Mucosa of gallbladder (tissue), 1 donor: Measurements from ENCODE around the gene HNRNPR. TPM values are rescaled to one million over a fixed set of nuclear protein-coding genes. Genes with fewer than 3 reads are reported as not detected.
"Not testable (repeated sequence)": the region's sequence is repeated elsewhere in the genome, so short reads cannot be mapped to it uniquely, and the experiment has no call there.

Source experiments
- DNase-seq: peaks from one replicate; pipeline ENCODE4 v3.0.0-alpha.2; 2020; ENCODE audit warnings: low spot score
- total RNA-seq: library from RNA; stranded (reverse); gene quantifications from one replicate; pipeline ENCODE4 v1.2.1, GENCODE V29; 2021
- donor health status: DM: no; HTN: no; CAD: no.

HNRNPR gene
- total RNA-seq, 1 donor from 2014 or later = 83.3 TPM

DNA sequence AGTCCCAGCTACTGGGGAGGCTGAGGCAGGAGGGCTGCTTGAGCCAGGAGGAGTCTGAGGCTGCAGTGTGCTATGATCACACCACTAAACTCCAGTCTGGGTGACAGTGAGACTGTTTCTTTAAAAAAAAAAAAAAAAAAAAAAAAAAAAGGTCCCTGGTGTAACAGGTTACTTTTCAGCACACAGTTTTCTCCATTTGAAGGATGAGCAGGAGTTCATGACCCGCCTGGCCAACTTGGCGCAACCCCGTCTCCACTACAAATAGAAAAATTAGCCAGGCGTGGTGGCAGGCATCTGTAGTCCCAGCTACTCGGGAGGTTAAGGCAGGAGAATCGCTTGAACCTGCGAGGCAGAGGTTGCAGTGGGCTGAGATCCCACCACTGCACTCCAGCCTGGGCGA, 12.4 kb downstream of the HNRNPR start:
- no peak for DNase-seq

- DNase-seq = no peak
Observed at GRCh38 chr1:23330846-23331245, 13.2 kb downstream of the HNRNPR start.

GRCh38 chr1:23325393-23325792, 18.7 kb downstream of the HNRNPR start:
- no peak for DNase-seq

- no peak for DNase-seq
Observed at GRCh38 chr1:23322770-23323169, 21.3 kb downstream of the HNRNPR start.

- DNase-seq = not testable (repeated sequence)
Observed at GRCh38 chr1:23310280-23310679, 33.8 kb downstream of the HNRNPR start.

DNA sequence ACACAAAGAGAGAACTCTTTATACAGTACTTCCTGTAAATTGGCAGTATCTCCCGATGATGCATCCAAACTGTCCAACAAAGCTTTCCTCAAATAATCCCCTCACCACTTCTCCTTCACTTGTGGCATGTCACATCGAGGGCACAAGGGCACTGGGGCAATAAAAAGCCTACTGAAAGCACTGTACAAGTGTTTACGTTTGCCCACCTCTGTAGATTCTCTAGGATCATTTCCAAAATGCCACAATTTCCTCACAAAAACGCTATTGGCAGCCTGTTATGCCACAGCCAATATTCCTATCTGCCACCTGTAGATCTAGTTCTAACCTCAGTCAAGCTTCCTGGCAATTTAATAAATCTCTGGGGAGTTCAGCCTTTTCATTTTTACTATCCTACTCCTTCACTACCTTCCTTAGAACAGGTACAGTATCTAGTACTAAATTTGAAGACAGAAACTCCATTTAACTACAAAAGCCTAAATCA, 39.9 kb downstream of the HNRNPR start:
- DNase-seq = no peak

- no peak for DNase-seq
Observed at GRCh38 chr1:23303524-23303923, 40.6 kb downstream of the HNRNPR start.

DNA sequence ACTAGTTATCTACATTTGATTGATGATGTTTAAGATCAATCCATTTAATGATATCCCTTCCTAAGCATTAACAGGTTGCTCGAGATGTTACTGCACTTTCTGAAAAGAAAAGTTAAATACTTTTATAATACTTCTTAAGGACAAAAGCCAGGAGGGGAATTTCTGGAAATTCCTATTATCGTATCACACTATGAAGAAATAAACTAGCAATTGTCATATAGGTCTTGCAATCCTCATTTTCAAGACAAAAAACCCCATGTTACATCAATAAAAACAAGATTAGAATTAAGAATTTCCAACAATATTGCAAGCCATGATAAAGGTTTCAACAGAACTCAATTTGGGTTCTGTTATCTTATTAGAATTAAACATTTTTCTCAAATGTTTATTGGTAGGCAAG, 47.2 kb downstream of the HNRNPR start:
- no peak for DNase-seq

GRCh38 chr1:23291706-23292105, 52.4 kb downstream of the HNRNPR start:
- no peak for DNase-seq

DNA sequence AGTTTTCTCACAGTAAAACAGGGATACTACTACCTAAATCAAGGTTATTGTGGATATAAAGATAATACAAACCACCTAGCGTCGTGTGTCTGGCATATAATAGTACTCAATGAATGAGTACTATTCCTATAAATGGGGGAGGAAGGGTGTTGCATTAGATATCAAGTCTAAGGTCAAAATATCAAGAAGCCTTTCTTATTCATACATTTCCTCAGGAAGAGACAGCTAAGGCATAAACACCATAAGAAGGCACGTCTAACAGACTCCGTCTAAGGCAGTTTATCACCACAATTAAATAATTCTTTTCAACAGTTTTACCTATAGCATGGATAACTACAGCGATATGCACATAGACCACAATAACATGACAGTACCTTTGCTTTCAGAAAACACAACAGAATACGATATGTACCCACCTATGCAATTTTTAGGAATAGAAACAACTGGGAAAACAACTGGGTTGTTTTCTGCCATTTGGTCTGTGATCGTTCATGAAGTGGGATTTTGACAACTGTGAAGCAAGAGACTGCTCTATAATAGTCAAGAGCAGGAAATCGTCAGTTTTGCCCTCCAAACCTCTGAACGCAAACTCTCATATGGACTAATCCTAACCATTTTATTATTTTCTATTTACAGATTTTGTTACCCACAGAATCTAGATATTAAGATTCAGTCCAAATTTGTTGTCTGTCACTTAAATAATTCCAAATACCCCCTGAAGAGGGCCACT, 53.1 kb downstream of the HNRNPR start:
- no peak for DNase-seq

DNA sequence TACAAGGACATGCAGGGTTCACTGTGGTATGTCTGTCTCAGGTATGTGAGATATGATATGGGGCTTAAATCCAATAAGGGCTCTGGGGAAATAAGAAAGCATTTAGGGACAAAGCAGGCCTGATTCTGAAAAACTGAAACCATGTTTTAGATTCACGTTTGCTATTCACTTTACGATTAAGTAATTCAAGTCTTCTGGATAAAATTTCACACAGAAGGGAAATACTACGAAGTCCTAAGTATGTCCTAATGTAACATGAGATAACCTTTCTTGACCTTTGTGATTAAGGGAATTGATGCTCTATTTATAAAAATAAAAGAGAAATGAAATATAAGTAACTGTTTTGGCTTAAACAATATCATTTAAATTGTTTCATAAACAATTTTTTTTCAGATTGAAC, 55.4 kb downstream of the HNRNPR start:
- DNase-seq = no peak

DNA sequence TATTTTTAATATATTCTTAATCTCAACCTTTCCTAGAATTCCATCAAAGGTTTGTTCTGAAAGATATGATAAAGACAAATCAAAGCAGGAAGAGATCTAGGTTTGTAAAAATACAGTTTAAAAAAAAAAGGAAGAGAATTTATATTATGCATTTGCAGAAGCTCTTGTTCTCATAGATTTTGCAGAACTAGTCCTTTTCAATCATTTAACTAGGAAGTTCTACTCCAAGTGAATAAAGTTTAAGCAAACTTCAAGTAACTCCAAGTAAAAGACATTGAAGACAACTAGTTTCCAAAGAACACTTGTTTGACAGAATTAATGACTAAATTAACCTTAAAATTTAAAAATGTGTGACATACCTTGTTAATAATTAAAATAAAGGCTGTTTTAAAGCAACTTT, 55.9 kb downstream of the HNRNPR start:
- no peak for DNase-seq

DNA sequence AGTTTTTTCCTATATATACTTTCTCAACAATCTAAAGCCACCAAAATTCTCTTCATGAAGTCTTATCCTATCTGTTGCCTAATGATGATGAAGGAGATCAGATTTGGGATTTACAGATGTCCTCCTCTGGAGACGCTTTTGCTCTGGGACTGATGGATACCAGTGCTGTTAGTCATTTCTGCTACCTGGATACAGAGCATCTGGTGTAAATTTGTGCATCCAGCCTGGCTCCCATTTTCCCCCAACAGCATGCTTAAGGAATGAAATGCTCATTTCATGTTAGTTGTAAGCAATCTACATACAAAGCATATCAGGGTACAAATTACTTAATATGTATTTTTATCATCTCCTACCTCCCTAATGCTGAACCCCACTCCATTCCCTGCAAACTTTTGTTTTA, 57.7 kb downstream of the HNRNPR start:
- DNase-seq = no peak

DNA sequence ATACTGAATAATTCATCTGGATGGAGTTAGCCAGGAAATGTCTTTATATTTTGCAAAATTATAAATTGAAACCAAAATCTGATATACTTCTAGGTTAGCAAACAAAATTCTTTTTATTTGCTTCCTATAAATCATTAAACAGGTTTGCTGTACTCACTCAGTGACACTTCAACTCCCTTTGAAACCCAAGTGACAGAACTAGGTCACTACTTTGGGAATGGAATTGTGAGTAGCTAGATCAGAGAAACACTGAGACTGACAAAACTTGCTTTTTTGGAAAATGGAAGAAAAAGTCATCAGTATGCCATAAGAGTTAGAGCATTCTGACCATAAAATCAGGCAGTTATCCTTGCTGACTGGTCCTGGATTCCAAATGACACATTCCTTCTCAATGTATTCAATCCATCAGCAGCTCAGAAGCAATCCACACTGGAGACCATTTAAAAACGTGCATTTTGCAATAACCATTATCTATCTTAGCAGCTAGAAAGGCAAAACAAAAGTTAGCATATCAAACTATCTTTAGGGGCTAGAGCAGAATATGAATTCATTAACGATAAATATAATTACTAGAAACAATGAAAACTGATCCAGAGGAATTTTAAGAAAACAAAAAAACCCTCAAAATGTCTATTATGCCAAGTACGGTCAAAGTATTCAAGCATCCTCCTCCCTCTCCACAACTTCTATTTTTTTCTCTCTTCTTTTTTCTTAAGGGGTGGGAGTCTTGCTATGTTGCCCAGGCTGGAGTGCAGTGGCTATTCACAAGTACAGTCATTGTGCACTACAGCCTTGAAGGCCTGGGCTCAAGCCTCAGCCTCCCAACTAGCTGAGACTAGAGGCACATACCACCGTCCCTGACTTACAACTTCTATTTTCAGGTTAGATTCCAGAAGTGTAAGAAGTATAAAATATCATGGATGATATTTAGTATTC, 60.1 kb downstream of the HNRNPR start:
- DNase-seq = no peak

GRCh38 chr1:23282957-23283356, 61.1 kb downstream of the HNRNPR start:
- no peak for DNase-seq

GRCh38 chr1:23278717-23279116, 65.4 kb downstream of the HNRNPR start:
- DNase-seq = no peak

DNA sequence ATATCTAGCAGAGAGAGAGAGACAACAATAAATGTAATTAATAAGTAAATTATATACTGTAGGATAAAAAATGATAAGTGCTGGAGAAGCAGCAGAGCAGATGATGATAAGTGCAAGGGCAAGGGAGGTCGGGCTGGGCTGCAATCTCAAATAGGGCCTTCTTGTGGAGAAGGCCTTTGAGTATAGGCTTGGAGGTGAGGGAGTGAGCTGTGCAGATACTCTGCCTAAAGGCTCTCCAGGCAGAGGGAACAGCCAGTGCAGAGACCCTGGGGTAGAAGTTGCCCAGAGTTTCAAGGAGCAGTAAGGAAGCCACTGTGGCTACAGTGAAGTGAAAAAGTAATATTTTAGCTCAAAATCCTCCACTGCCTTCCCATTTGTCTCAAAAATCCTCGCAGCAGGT, 67.6 kb downstream of the HNRNPR start:
- no peak for DNase-seq

DNA sequence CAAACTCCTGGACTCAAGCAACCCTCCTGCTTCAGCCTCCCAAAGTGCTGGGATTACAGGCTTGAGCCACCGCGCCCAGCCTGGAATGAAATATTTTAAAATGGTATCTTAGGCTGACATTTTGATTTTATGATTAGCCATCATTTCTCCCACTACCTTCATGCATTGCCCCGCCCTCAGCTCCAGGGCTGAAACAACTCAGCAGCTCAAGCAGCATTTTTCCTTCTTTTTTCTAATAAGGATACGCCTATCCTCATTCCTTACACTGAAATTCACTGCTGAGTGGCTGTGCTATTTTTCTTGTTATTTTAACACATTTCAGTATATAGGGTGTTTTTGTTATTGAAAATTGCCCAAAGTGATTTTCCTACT, 70.0 kb downstream of the HNRNPR start:
- no peak for DNase-seq

- DNase-seq = no peak
Observed at GRCh38 chr1:23273450-23274133, 70.5 kb downstream of the HNRNPR start.

- no peak for DNase-seq
Observed at GRCh38 chr1:23263380-23263887, 80.7 kb downstream of the HNRNPR start.

DNA sequence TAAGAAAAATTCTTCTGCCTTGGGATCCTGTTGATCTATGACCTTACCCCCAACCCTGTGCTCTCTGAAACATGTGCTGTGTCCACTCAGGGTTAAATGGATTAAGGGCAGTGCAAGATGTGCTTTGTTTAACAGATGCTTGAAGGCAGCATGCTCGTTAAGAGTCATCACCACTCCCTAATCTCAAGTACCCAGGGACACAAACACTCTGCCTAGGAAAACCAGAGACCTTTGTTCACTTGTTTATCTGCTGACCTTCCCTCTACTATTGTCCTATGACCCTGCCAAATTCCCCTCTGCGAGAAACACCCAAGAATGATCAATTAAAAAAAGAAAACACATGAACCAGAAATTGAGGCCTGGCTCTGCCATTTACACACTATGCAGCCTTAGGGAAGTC, 86.0 kb downstream of the HNRNPR start:
- DNase-seq = not testable (repeated sequence)

GRCh38 chr1:23257371-23257770, 86.7 kb downstream of the HNRNPR start:
- DNase-seq = not testable (repeated sequence)
